GM10266 (cell line): Measurements from ENCODE around the gene INPP5A.

Source experiments
- DNase-seq: peaks from one replicate; pipeline ENCODE4 v3.0.0; 2012; ENCODE audit errors: extremely low spot score
- TF ChIP-seq, protein P1 (sequence below): IDR thresholded peaks from 2 replicates; pipeline ENCODE4 v1.5.1; 2012; ENCODE audit warnings: mild to moderate bottlenecking, low read depth; ENCODE audit not compliant: control insufficient read depth, insufficient read depth; ENCODE audit errors: missing control alignments

Gene INPP5A

DNA sequence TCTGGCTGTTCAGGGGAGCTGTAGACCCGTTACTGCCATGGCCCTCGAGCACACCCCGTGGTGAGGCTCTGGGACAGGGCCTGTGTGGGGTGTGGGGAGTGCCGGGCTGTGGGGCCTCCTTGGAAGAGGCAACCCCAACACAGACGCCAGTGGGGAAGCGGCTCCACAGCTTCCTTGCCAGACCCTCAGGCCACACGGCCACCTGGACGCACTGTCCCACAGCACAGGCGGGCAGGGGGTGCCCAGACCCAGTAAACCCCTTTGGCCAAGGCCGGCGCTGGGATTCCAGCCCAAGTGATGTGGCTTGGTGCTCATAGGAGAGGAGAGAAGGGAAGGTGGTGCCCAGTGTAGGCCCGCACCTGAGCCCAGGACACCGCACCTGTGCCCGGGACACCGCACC lies 261.3 kb downstream of the INPP5A start:
- no peak for DNase-seq
- TF ChIP-seq, protein P1, sequence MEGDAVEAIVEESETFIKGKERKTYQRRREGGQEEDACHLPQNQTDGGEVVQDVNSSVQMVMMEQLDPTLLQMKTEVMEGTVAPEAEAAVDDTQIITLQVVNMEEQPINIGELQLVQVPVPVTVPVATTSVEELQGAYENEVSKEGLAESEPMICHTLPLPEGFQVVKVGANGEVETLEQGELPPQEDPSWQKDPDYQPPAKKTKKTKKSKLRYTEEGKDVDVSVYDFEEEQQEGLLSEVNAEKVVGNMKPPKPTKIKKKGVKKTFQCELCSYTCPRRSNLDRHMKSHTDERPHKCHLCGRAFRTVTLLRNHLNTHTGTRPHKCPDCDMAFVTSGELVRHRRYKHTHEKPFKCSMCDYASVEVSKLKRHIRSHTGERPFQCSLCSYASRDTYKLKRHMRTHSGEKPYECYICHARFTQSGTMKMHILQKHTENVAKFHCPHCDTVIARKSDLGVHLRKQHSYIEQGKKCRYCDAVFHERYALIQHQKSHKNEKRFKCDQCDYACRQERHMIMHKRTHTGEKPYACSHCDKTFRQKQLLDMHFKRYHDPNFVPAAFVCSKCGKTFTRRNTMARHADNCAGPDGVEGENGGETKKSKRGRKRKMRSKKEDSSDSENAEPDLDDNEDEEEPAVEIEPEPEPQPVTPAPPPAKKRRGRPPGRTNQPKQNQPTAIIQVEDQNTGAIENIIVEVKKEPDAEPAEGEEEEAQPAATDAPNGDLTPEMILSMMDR = no peak

DNA sequence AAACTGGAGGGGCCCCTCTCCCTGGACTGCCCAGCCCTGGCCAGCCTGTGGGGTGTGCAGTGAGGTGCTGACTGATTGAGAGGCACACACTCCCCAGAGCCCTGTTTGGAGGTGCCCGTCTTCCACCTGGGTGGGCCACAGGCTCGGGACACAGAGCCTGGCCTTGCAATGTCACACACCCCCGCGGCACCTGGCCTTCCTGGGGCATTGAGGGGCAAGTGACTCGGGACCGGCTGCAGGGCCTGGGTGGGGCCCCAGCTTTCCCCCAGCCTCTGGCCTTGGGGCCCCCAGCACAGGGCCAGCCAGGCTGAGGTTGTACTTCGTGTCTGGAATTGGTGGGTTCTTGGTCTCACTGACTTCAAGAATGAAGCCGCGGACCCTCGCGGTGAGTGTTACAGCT lies 262.3 kb downstream of the INPP5A start:
- DNase-seq = no peak

DNA sequence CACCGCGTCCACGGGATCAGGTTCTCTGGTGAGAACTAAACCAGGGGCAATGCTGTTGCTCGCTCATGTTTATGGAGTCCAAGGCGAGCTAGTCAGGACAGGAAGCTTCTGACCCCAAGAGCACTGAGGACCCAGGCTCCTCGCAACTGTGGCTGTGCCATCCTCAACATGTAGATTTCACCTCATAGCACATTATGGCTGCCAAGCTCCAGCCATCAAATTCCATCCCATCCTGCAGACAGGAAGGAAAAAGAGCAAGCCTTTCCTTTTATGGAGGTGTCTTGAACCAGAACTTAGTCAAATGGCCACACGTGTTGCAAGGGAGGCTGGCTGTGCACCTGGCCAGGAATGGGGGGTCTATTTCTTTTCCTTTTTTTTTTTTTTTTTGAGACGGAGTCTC lies 264.5 kb downstream of the INPP5A start:
- TF ChIP-seq, protein P1 = no peak
- no peak for DNase-seq

More for the DNA sequence above, 262.3 kb downstream of the INPP5A start:
- TF ChIP-seq, protein P1 = no peak

DNA sequence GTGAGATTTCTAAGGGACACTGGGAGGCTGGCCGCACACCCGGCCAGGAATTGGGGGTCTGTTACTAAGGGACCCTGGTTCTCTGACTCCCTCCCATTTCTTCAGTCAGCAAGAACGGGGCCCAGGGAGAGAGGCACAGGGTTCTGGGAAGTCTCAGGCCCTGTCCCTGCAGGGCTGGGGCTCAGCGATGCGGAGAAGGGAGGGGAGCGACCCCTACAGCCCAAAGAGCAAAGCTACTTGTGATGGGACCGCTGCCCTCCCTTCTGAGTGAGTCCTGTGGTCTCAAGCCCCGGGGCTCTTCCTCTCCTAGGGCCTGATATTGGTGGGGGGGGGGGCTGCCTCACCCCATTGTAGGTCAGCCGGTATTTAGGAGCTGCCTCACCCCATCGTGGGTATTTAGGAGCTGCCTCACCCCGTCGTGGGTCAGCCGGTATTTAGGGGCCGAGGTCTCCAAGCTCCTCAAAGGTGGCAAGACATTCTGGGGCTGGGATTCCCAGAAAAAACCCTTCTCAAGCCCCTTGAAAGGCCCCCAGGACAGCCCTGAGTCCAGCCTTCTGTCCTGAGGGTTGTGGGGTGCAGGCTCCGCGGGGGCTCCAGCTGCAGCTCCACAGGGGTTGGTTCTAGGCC lies 265.2 kb downstream of the INPP5A start:
- TF ChIP-seq, protein P1 = no peak
- no peak for DNase-seq

DNA sequence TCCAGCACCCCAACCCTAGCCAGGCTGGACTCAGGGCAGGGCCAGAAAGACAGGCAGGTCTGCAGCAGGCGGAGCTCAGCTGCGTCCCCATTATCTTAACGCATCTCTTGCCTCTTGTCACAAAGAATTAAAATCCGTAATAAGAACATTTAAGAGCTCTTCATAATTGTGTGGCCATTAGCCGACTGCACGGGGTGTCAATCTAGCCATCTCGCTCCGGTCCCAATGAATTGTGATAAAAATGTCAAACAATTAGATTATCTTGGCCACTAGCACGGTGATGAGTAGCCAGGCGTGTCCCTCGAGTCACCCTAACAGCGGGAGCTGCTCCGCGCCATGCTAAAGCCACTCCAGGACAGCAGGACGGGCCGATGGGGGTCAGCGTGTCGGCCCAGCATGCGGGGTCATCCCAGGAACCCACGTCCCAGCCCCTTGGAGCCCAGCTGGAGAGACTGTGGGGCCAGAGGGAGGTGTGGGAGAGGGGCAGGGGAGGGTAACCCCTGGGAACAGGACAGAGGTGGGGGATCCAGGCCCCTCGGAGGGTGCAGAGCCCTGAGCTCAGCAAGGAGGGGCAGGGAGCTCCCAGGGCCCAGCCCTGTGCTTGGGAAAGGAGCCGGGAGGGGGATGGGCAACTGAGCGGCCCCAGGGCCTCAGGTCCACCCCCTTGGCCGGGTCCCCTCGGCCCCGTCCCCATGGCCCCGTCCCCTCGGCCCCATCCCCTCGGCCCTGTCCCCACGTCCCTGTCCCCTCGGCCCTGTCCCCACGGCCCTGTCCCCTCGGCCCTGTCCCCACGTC lies 266.0 kb downstream of the INPP5A start:
- no peak for DNase-seq
- TF ChIP-seq, protein P1 = no peak

DNA sequence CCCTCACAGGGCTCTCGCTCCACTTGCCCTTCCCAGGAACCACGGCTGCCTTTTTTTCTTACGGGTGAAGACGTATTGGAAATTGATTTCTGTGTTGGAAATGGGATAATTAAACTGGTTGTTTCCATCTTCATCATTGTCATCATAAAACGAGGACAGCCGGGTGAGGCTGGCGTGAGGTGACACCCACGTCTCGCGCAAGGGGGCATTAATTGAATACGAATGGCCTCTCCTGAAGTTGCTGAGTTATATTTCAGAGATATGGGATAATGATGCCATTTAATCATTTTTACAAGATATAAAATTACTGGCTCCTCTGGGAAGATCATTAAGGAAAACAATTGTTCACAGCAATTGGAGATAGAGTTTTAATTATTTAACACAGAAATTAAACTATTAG lies 266.7 kb downstream of the INPP5A start:
- TF ChIP-seq, protein P1 = no peak
- no peak for DNase-seq
